ENCODE results near the gene TAPBP.

- TF ChIP-seq CTCF (IDR thresholded peaks at IDR 0.05 in 2 of 3, conservative IDR thresholded peaks at IDR 0.05 in 1 of 3; ENCODE audit: insufficient read depth in 2 of 3, low read depth in 1 of 3, low read length in 3 of 3) (no peak), EGR1 (conservative IDR thresholded peaks at IDR 0.05) (no peak), HNRNPUL1 (IDR thresholded peaks at IDR 0.05; ENCODE audit: low read length) (peak; percentile 74), MLX (CRISPR knock-in tag; conservative IDR thresholded peaks at IDR 0.05) (no peak), E2F6 (IDR thresholded peaks at IDR 0.05; ENCODE audit: borderline replicate concordance in 1 of 2, extremely low read depth in 1 of 2, insufficient read depth in 1 of 2, insufficient read length in 1 of 2, low read depth in 1 of 2, low read length in 1 of 2, poor library complexity in 1 of 2, severe bottlenecking in 1 of 2) (no peak), ZNF668 (CRISPR knock-in tag; IDR thresholded peaks at IDR 0.05) (no peak), ZBTB17 (CRISPR knock-in tag; IDR thresholded peaks at IDR 0.05) (no peak), EP300 (IDR thresholded peaks at IDR 0.05; ENCODE audit: low read length) (no peak), CBX3 (IDR thresholded peaks at IDR 0.05; ENCODE audit: borderline replicate concordance in 1 of 2, low read length in 2 of 2) (no peak), NR2F6 (CRISPR knock-in tag; IDR thresholded peaks at IDR 0.05) (no peak), GATA2 (CRISPR knock-in tag; IDR thresholded peaks at IDR 0.05) (no peak)
These were observed 41.4 kb downstream of the TAPBP start for GRCh38 chr6:33272275-33273128.

Data from K562 (cell line).